Measurements from ENCODE around the gene MPDZ.

MPDZ gene

GRCh38 chr9:13267743-13268142 is 11.7 kb downstream of the MPDZ start:
- H3K4me3 ChIP-seq (ENCODE audit: low read depth, low read length) = no peak overlapping the region
- no peak for TF ChIP-seq CTCF (IDR thresholded peaks at IDR 0.05; ENCODE audit: control insufficient read depth, extremely low read depth, insufficient read depth)
- DNase-seq (ENCODE audit: low read depth) = no peak

- DNase-seq (ENCODE audit: low read depth) = no peak
- H3K4me3 ChIP-seq (ENCODE audit: low read depth, low read length) = no peak overlapping the region
- TF ChIP-seq CTCF (IDR thresholded peaks at IDR 0.05; ENCODE audit: control insufficient read depth, extremely low read depth, insufficient read depth) = no peak
Measured at GRCh38 chr9:13266167-13266566, 13.3 kb downstream of the MPDZ start.

GRCh38 chr9:13264788-13265187 is 14.7 kb downstream of the MPDZ start:
- TF ChIP-seq CTCF (IDR thresholded peaks at IDR 0.05; ENCODE audit: control insufficient read depth, extremely low read depth, insufficient read depth) = no peak
- H3K4me3 ChIP-seq (ENCODE audit: low read depth, low read length) = no peak overlapping the region
- DNase-seq (ENCODE audit: low read depth) = no peak

- TF ChIP-seq CTCF (IDR thresholded peaks at IDR 0.05; ENCODE audit: control insufficient read depth, extremely low read depth, insufficient read depth) = no peak
- H3K4me3 ChIP-seq (ENCODE audit: low read depth, low read length) = no peak overlapping the region
- no peak for DNase-seq (ENCODE audit: low read depth)
Measured at GRCh38 chr9:13263511-13263910, 16.0 kb downstream of the MPDZ start.

- TF ChIP-seq CTCF (IDR thresholded peaks at IDR 0.05; ENCODE audit: control insufficient read depth, extremely low read depth, insufficient read depth) = no peak
- H3K4me3 ChIP-seq (ENCODE audit: low read depth, low read length) = no peak overlapping the region
- no peak for DNase-seq (ENCODE audit: low read depth)
Measured at GRCh38 chr9:13252852-13253251, 26.6 kb downstream of the MPDZ start.

GRCh38 chr9:13244181-13244580 is 35.3 kb downstream of the MPDZ start:
- DNase-seq (ENCODE audit: low read depth) = no peak
- no peak for TF ChIP-seq CTCF (IDR thresholded peaks at IDR 0.05; ENCODE audit: control insufficient read depth, extremely low read depth, insufficient read depth)
- H3K4me3 ChIP-seq (ENCODE audit: low read depth, low read length) = no peak overlapping the region

GRCh38 chr9:13241283-13241682 is 38.2 kb downstream of the MPDZ start:
- TF ChIP-seq CTCF (IDR thresholded peaks at IDR 0.05; ENCODE audit: control insufficient read depth, extremely low read depth, insufficient read depth) = no peak
- H3K4me3 ChIP-seq (ENCODE audit: low read depth, low read length) = no peak overlapping the region
- no peak for DNase-seq (ENCODE audit: low read depth)
